WERI-Rb-1 (cell line): ENCODE results near the gene BACH2.

Experiments
- DNase-seq: peaks from one replicate; pipeline ENCODE4 v3.0.0-alpha.2; 2020
- H3K27ac ChIP-seq: fragments of 250-450 bp; sonication (Bioruptor Pico); 2 replicates; pipeline ENCODE4 v1.5.1; 2020; ENCODE audit warnings: mild to moderate bottlenecking, moderate library complexity
- H3K27me3 ChIP-seq: fragments of 250-450 bp; sonication (Bioruptor Pico); 2 replicates; pipeline ENCODE4 v1.5.1; 2021; ENCODE audit warnings: mild to moderate bottlenecking, low read depth, moderate library complexity; ENCODE audit not compliant: insufficient read depth, severe bottlenecking
- H3K36me3 ChIP-seq: fragments of 250-450 bp; sonication (Bioruptor Pico); 2 replicates; pipeline ENCODE4 v1.5.1; 2020; ENCODE audit warnings: mild to moderate bottlenecking, moderate library complexity
- H3K4me3 ChIP-seq: 2 replicates; pipeline ENCODE4 v1.5.1; 2011; ENCODE audit warnings: low read depth, mild to moderate bottlenecking, control low read depth, low read length
- H3K9me3 ChIP-seq: fragments of 250-450 bp; sonication (Bioruptor Pico); 2 replicates; pipeline ENCODE4 v1.5.1; 2021; ENCODE audit warnings: mild to moderate bottlenecking, moderate library complexity; ENCODE audit not compliant: severe bottlenecking
- TF ChIP-seq, protein P1 (sequence below): IDR thresholded peaks from 2 replicates; pipeline ENCODE4 v1.5.1; 2011; ENCODE audit warnings: low read depth, mild to moderate bottlenecking, control low read depth, inconsistent platforms, low read length

The BACH2 gene

DNA sequence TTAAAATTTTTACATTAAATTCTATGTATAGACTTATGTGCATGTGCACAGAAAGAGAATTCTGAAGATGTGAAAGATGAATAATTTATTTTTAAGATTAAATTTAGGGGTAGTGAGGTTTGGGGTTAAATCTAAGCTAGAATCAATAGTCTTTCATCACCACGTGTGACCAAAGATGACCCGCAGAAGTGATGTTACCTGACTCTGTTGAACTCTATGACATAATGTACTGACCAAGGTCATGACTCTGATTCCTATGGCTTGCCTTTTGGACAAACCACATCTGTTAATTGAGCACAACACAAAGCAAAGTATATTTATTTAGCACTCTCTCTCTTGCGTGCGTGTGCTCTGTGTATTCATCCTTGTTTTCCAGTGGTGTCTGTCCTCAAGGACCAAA, 150.6 kb downstream of the BACH2 start:
- Histone ChIP-seq H3K27me3 (no peaks in the 10 kb centered on the region), H3K4me3 (no peak overlapping the region), H3K36me3 (no peaks in the 10 kb centered on the region), H3K9me3 (no peaks in the 10 kb centered on the region), H3K27ac (no peak overlapping the region)
- TF ChIP-seq, protein P1, sequence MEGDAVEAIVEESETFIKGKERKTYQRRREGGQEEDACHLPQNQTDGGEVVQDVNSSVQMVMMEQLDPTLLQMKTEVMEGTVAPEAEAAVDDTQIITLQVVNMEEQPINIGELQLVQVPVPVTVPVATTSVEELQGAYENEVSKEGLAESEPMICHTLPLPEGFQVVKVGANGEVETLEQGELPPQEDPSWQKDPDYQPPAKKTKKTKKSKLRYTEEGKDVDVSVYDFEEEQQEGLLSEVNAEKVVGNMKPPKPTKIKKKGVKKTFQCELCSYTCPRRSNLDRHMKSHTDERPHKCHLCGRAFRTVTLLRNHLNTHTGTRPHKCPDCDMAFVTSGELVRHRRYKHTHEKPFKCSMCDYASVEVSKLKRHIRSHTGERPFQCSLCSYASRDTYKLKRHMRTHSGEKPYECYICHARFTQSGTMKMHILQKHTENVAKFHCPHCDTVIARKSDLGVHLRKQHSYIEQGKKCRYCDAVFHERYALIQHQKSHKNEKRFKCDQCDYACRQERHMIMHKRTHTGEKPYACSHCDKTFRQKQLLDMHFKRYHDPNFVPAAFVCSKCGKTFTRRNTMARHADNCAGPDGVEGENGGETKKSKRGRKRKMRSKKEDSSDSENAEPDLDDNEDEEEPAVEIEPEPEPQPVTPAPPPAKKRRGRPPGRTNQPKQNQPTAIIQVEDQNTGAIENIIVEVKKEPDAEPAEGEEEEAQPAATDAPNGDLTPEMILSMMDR: no peak
- DNase-seq: no peak

DNA sequence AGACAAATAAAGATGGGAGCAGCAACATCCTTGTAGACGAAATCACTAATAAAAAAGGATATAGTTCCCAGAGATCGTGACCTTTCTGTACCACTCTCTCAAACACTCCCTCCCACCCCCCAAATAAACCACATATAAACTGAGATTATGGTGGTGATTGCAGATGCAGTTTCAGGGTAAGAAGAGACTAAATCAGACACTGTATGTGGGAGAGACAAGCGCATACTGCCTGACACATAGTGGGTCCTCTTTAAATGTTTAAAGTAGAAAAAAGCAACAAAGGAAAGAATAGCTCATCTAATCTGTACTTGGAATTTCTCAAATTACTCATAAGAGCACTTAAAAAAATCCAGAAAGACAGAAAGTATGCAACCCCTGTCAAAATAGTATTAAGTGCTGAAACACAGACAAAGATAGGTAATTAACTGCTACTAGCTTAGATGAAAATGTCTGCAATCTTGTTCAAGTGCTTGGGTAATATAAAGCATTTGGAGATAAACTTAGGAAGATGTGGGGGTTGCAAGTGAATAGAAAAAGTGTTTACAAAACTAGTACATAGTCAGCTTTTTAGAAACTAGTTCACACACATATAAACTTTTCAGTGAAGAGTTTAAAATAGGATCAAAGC, 151.6 kb downstream of the BACH2 start:
- no peak for DNase-seq
- Histone ChIP-seq H3K9me3 (no peaks in the 10 kb centered on the region), H3K36me3 (no peaks in the 10 kb centered on the region), H3K4me3 (no peak overlapping the region), H3K27me3 (no peaks in the 10 kb centered on the region), H3K27ac (no peak overlapping the region)
- TF ChIP-seq, protein P1: no peak

DNA sequence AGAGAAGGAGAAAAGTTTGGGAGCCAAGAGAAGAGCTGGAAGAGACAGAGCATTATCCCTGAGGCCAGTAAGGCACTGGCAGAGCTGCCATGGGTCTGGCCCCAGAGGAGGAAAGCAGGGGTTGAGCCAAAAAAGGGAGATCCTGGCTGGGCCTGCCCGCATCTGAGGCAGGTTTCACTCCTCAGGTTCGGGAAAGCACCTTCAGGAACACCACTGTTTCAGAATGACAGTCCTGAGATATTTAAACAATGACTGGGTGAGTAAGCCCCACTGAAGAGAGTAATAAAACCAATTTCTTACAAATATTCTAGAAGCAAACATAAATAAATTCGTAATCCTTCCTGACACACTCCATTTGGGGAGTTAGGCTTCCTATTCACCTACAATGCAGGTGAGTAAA, 152.2 kb downstream of the BACH2 start:
- no peaks in the 10 kb centered on the region for H3K36me3 ChIP-seq
- TF ChIP-seq, protein P1: no peak
- H3K27ac ChIP-seq: no peak overlapping the region
- no peak for DNase-seq
- H3K27me3 ChIP-seq: no peaks in the 10 kb centered on the region
- H3K4me3 ChIP-seq: no peak overlapping the region
- no peaks in the 10 kb centered on the region for H3K9me3 ChIP-seq

DNA sequence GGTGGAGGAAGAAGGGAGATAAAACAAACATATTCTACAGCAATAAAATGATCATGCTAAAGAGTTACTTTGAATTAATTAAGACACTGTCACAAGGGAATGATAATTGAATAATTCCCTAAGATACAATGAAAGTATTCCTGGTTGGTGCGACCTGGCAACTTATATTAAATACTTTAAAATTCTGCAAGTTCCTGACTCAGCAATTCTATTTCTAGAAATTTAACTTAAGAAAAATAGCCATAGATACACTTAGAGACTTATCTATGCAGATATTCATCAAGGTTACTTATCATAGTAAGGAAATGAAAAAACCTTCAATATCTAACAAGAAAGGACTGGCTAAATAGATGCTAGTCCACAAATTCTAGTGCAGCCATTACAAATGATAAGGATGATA, 156.0 kb downstream of the BACH2 start:
- H3K27ac ChIP-seq: no peak overlapping the region
- no peak overlapping the region for H3K4me3 ChIP-seq
- TF ChIP-seq, protein P1: no peak
- H3K9me3 ChIP-seq: no peaks in the 10 kb centered on the region
- no peaks in the 10 kb centered on the region for H3K27me3 ChIP-seq
- H3K36me3 ChIP-seq: no peaks in the 10 kb centered on the region
- no peak for DNase-seq

DNA sequence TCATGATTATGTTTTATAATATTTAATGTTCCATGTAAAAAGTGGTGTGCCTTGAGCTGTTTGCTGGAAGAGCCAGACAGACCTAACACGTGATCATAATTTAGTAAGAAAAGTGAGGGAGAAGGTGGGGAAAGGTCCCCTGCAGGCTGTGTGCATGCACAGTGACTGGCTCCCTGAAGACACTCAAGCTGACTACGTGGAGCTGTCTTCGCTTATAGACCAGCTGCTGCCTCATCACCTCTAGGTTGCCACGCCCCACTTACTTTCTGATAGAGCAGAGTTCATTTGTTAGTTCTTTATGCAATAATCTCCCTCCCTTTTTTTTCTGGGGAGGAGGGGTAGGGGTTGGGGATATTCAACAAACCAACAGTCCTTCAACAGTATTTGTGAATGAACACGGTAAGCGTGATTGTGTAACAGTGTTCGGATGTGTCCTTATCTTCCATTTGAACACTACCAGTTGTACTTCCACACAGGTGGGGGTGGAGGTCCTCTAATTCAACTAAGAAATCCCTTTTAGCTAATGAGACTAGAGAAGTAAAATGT, 157.3 kb downstream of the BACH2 start:
- Histone ChIP-seq H3K36me3 (no peaks in the 10 kb centered on the region), H3K4me3 (no peak overlapping the region)
- DNase-seq: peak; percentile 12

More for the DNA sequence above, 157.3 kb downstream of the BACH2 start:
- H3K27me3 ChIP-seq: no peaks in the 10 kb centered on the region
- TF ChIP-seq, protein P1: no peak
- H3K9me3 ChIP-seq: no peaks in the 10 kb centered on the region
- no peak overlapping the region for H3K27ac ChIP-seq
